IMR-90 (cell line): ENCODE results near the gene AGT. TPM values are rescaled to one million over a fixed set of nuclear protein-coding genes. Genes with fewer than 3 reads are reported as not detected.

Experiments
- ATAC-seq: fragments of 200-7000 bp; cut with Tn5 transposase; 2 replicates; pipeline ENCODE4 v1.9.1; 2020; ENCODE audit warnings: low read depth, mild to moderate bottlenecking, moderate library complexity
- BruUV-seq: library from RNA; stranded (reverse); fragments of 400-500 nt; replicated peaks from 2 replicates; lab custom pipeline; 2021; lab: Mats Ljungman, UMichigan
- CTCF ChIA-PET: fragments of 300-600 bp; formaldehyde crosslinking; extraction: SDS; loops from one replicate; lab custom pipeline; 2021; ENCODE audit warnings: antibody characterized with exemption; lab: Yijun Ruan, JAX
- POLR2A ChIA-PET: fragments of 300-600 bp; sonication (Branson Sonifier 250); formaldehyde crosslinking; loops from one replicate; lab custom pipeline; 2022; ENCODE audit warnings: antibody characterized with exemption; ENCODE audit not compliant: unreplicated experiment; lab: Charles Lee
- DNase-seq: peaks from one replicate; pipeline ENCODE4 v3.0.0; 2013
- H2AFZ ChIP-seq: replicated peaks from 2 replicates; pipeline ENCODE3; 2013; ENCODE audit warnings: low read length, mild to moderate bottlenecking; ENCODE audit not compliant: poor library complexity
- H2AK5ac ChIP-seq: 2 replicates; pipeline ENCODE4 v1.6.1; 2013; ENCODE audit warnings: low read depth, low read length, inconsistent platforms
- H2AK9ac ChIP-seq: replicated peaks from 2 replicates; pipeline ENCODE3; 2013; ENCODE audit warnings: mild to moderate bottlenecking, low read depth, low read length, moderate library complexity; ENCODE audit not compliant: poor library complexity
- H2BK120ac ChIP-seq: 2 replicates; pipeline ENCODE4 v1.6.1; 2013; ENCODE audit warnings: low read depth, low read length, inconsistent platforms
- H2BK15ac ChIP-seq: 3 replicates; pipeline ENCODE4 v1.6.1; 2013; ENCODE audit warnings: low read depth, low read length, inconsistent platforms
- H2BK20ac ChIP-seq: 2 replicates; pipeline ENCODE4 v1.6.1; 2013; ENCODE audit warnings: low read depth, mild to moderate bottlenecking, inconsistent platforms, low read length, moderate library complexity
- H2BK5ac ChIP-seq: 2 replicates; pipeline ENCODE4 v1.6.1; 2013; ENCODE audit warnings: mild to moderate bottlenecking, low read depth, low read length, inconsistent platforms; ENCODE audit not compliant: poor library complexity, severe bottlenecking
- H3K14ac ChIP-seq: replicated peaks from 2 replicates; pipeline ENCODE4 v1.6.1; 2013; ENCODE audit warnings: low read depth, low read length, inconsistent platforms
- H3K18ac ChIP-seq: 2 replicates; pipeline ENCODE4 v1.6.1; 2013; ENCODE audit warnings: low read depth, low read length, control low read depth
- H3K23ac ChIP-seq: 2 replicates; pipeline ENCODE4 v1.6.1; 2013; ENCODE audit warnings: low read depth, low read length, inconsistent platforms
- H3K27ac ChIP-seq: 2 replicates; pipeline ENCODE4 v1.5.1; 2013; ENCODE audit warnings: mild to moderate bottlenecking, control low read depth, low read length; ENCODE audit not compliant: insufficient read depth
- H3K27me3 ChIP-seq: 2 replicates; pipeline ENCODE4 v1.6.1; 2013; ENCODE audit warnings: low read length; ENCODE audit not compliant: control insufficient read depth, insufficient read depth
- H3K36me3 ChIP-seq: 2 replicates; pipeline ENCODE4 v1.6.1; 2013; ENCODE audit warnings: low read length, mixed read lengths; ENCODE audit not compliant: control insufficient read depth, insufficient read depth
- H3K4ac ChIP-seq: 2 replicates; pipeline ENCODE4 v1.6.1; 2013; ENCODE audit warnings: low read depth, low read length, inconsistent platforms
- H3K4me1 ChIP-seq: 2 replicates; pipeline ENCODE4 v1.6.1; 2013; ENCODE audit warnings: low read length, mixed read lengths; ENCODE audit not compliant: control insufficient read depth, insufficient read depth
- H3K4me2 ChIP-seq: 2 replicates; pipeline ENCODE4 v1.6.1; 2013; ENCODE audit warnings: low read depth, mild to moderate bottlenecking, control low read depth, low read length, moderate library complexity
- H3K4me3 ChIP-seq: 2 replicates; pipeline ENCODE4 v1.5.1; 2013; ENCODE audit warnings: low read depth, mild to moderate bottlenecking, control low read depth, low read length, moderate library complexity; ENCODE audit not compliant: insufficient read depth
- H3K56ac ChIP-seq: 2 replicates; pipeline ENCODE4 v1.6.1; 2013; ENCODE audit warnings: low read length, inconsistent platforms; ENCODE audit not compliant: insufficient read depth; ENCODE audit errors: extremely low read depth
- H3K79me1 ChIP-seq, 2 experiments: 2 replicates each; pipeline ENCODE4 v1.6.1; 2013; ENCODE audit warnings: low read length in 2 of 2, inconsistent platforms in 1 of 2, low read depth in 1 of 2
- H3K9ac ChIP-seq: 2 replicates; pipeline ENCODE4 v1.6.1; 2013; ENCODE audit warnings: low read depth, low read length, control low read depth
- H3K9me1 ChIP-seq: 2 replicates; pipeline ENCODE4 v1.6.1; 2013; ENCODE audit warnings: low read length, inconsistent platforms; ENCODE audit not compliant: insufficient read depth
- H3K9me3 ChIP-seq: 2 replicates; pipeline ENCODE4 v1.6.1; 2013; ENCODE audit warnings: low read length; ENCODE audit not compliant: control insufficient read depth, insufficient read depth
- H4K20me1 ChIP-seq: 2 replicates; pipeline ENCODE4 v1.6.1; 2013; ENCODE audit warnings: low read length, inconsistent platforms; ENCODE audit not compliant: insufficient read depth
- H4K5ac ChIP-seq: 2 replicates; pipeline ENCODE4 v1.6.1; 2013; ENCODE audit warnings: mild to moderate bottlenecking, low read depth, low read length, control low read depth
- H4K8ac ChIP-seq, 2 experiments: 2 replicates each; pipeline ENCODE4 v1.6.1; 2013; ENCODE audit warnings: low read depth in 2 of 2, low read length in 2 of 2, control low read depth in 1 of 2, inconsistent platforms in 1 of 2
- H4K91ac ChIP-seq: 2 replicates; pipeline ENCODE4 v1.6.1; 2013; ENCODE audit warnings: low read depth, low read length, inconsistent platforms; ENCODE audit not compliant: insufficient read depth
- BHLHE40 ChIP-seq: fragments of 150-350 bp; IDR thresholded peaks from 2 replicates; pipeline ENCODE4 v1.6.1; 2016; ENCODE audit warnings: mild to moderate bottlenecking, low read depth, low read length
- CHD1 ChIP-seq: IDR thresholded peaks from 2 replicates; pipeline ENCODE4 v1.6.1; 2012; ENCODE audit warnings: low read depth, low read length, improper control_type of control experiment
- CTCF ChIP-seq: conservative IDR thresholded peaks from 2 replicates; pipeline ENCODE4 v1.5.1; 2012; ENCODE audit warnings: mild to moderate bottlenecking, low read depth, low read length, improper control_type of control experiment
- FOS ChIP-seq: fragments of 150-350 bp; IDR thresholded peaks from 2 replicates; pipeline ENCODE4 v1.6.1; 2016; ENCODE audit warnings: low read depth, low read length
- MAZ ChIP-seq: IDR thresholded peaks from 2 replicates; pipeline ENCODE4 v1.6.1; 2012; ENCODE audit warnings: low read depth, mild to moderate bottlenecking, low read length, improper control_type of control experiment, moderate library complexity, borderline replicate concordance
- POLR2A ChIP-seq: IDR thresholded peaks from 2 replicates; pipeline ENCODE4 v1.6.1; 2012; ENCODE audit warnings: mild to moderate bottlenecking, low read depth, low read length
- RAD21 ChIP-seq: IDR thresholded peaks from 2 replicates; pipeline ENCODE4 v1.6.1; 2012; ENCODE audit warnings: low read length, improper control_type of control experiment
- RCOR1 ChIP-seq: IDR thresholded peaks from 2 replicates; pipeline ENCODE4 v1.6.1; 2012; ENCODE audit warnings: mild to moderate bottlenecking, low read length, improper control_type of control experiment; ENCODE audit not compliant: insufficient replicate concordance
- RFX5 ChIP-seq: IDR thresholded peaks from 2 replicates; pipeline ENCODE4 v1.8.0; 2012; ENCODE audit warnings: low read depth, mild to moderate bottlenecking, low read length, moderate library complexity
- SMC3 ChIP-seq: fragments of 150-350 bp; IDR thresholded peaks from 2 replicates; pipeline ENCODE4 v1.6.1; 2016; ENCODE audit warnings: low read depth, mild to moderate bottlenecking, antibody characterized with exemption, low read length, moderate library complexity
- WGBS, 2 experiments: methylation state at CpG; one replicate each; pipeline versions ENCODE4 v1.1.5 to v1.1.7; 2013; ENCODE audit warnings: missing lambda C conversion rate in 2 of 2; ENCODE audit not compliant: insufficient read length in 1 of 2; ENCODE audit errors: extremely low coverage in 2 of 2; 5-methylcytosine and 5-hydroxymethylcytosine counted together
- dilution Hi-C: fragments of 300-500 bp; cut with HindIII; formaldehyde crosslinking; loops from one replicate; pipeline ENCODE4 v1.14.3; 2018; ENCODE audit warnings: low sequenced_read_pairs; ENCODE audit not compliant: unreplicated experiment
- in situ Hi-C: fragments of 300-500 bp; cut with MboI; formaldehyde crosslinking; loops from 3 replicates; pipeline ENCODE4 v1.14.3; 2019; ENCODE audit warnings: low sequenced_read_pairs, inconsistent platforms, mixed read lengths
- intact Hi-C: fragments of 100-400 bp; cut with micrococcal nuclease; formaldehyde crosslinking; loops from 2 replicates; pipeline ENCODE4 v1.10.0; 2022
- polyA plus RNA-seq, 3 experiments: library from polyadenylated mRNA; depleted of rRNA; stranded (reverse); fragments of >200 nt; gene quantifications; 2 replicates each; pipeline ENCODE4 v1.2.3, GENCODE V29; 2012; ENCODE audit warnings: low replicate concordance in 1 of 3
- total RNA-seq: library from RNA; depleted of rRNA; stranded (reverse); fragments of >200 nt; gene quantifications from 2 replicates; pipeline ENCODE4 v1.2.3, GENCODE V29; 2012
- TF ChIP-seq, protein P1 (sequence below): fragments of 150-350 bp; IDR thresholded peaks from 2 replicates; pipeline ENCODE4 v1.6.1; 2016; ENCODE audit warnings: low read depth, mild to moderate bottlenecking, low read length, moderate library complexity, borderline replicate concordance

The AGT gene
- total and polyA plus RNA-seq, 2 of the 4 experiments (the other 2 are of a cell fraction), result 0.18 to 0.34 TPM

GRCh38 chr1:230761443-230762167 is 47.7 kb upstream of the AGT start:
- H4K91ac ChIP-seq, result no peak overlapping the region
- no peak overlapping the region for H3K56ac ChIP-seq
- in situ Hi-C loops, result no loop called here
- ChIA-PET CTCF (no interaction called here), POLR2A (no interaction called here)
- H2BK120ac ChIP-seq, result no peak overlapping the region
- H4K8ac ChIP-seq, result no peak overlapping the region
- no peak overlapping the region for H2AK9ac ChIP-seq
- no peak overlapping the region; the same call in 1 of the 2 replicates for H3K18ac ChIP-seq
- WGBS, 2 experiments, result 75% methylated on average over 3 of the region's 8 CpGs; no CpG with 5 or more reads in 1 of the 2 experiments
- H3K27ac ChIP-seq, result no peak overlapping the region
- no peak overlapping the region for H3K4ac ChIP-seq
- H2AK5ac ChIP-seq, result no peak overlapping the region
- DNase-seq (no peak), ATAC-seq (no peak)
- H4K20me1 ChIP-seq, result no peaks in the 10 kb centered on the region
- dilution Hi-C loops, result no loop called here
- no peaks in the 10 kb centered on the region for H3K9me3 ChIP-seq
- H4K5ac ChIP-seq, result no peak overlapping the region
- no peak overlapping the region for H2BK20ac ChIP-seq
- no peak overlapping the region for H3K4me3 ChIP-seq
- no peak overlapping the region for H3K14ac ChIP-seq
- H3K23ac ChIP-seq, result no peak overlapping the region
- BruUV-seq, result no TSS peak
- no peaks in the 10 kb centered on the region; the same call in 1 of the 2 replicates for H3K4me1 ChIP-seq
- no peak overlapping the region for H3K9ac ChIP-seq
- no peaks in the 10 kb centered on the region for H3K79me1 ChIP-seq
- H3K36me3 ChIP-seq, result no peaks in the 10 kb centered on the region
- TF ChIP-seq, protein P1, sequence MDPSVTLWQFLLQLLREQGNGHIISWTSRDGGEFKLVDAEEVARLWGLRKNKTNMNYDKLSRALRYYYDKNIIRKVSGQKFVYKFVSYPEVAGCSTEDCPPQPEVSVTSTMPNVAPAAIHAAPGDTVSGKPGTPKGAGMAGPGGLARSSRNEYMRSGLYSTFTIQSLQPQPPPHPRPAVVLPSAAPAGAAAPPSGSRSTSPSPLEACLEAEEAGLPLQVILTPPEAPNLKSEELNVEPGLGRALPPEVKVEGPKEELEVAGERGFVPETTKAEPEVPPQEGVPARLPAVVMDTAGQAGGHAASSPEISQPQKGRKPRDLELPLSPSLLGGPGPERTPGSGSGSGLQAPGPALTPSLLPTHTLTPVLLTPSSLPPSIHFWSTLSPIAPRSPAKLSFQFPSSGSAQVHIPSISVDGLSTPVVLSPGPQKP, result no peak
- TF ChIP-seq CHD1 (no peak), CTCF (no peak), MAZ (no peak), BHLHE40 (no peak), POLR2A (no peak), RAD21 (no peak), FOS (no peak), RFX5 (no peak), SMC3 (no peak), RCOR1 (no peak)
- no peak overlapping the region for H2BK15ac ChIP-seq
- intact Hi-C loops, result no loop called here
- no peak overlapping the region for H3K4me2 ChIP-seq
- H3K27me3 ChIP-seq, result peaks cover 20% of the 10 kb centered on the region
- no peak overlapping the region for H2AFZ ChIP-seq
- H2BK5ac ChIP-seq, result no peak overlapping the region
- H3K9me1 ChIP-seq, result peaks cover 3% of the 10 kb centered on the region
